Measurements from ENCODE around the gene TERF2IP.

DNA sequence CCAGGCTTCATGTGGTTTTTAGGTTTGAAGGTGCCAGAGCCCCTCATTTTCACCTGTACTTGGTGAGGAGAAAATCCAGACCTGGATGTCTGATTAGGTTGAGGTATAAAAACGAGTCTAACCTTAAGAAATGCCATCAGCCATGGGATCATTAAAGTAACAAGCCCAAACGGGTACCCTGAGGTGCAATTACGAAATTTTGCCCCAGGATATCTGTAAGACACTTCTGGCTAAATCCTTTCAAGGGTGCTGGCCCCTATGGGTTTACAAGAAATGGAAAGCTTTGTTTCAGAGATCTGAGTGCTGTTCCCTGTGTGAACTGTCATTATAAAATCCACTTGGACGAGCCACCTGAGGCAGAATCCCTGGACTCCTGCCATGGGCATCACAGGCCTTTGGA is 44.3 kb upstream of the TERF2IP start:
- TF ChIP-seq, protein P1, sequence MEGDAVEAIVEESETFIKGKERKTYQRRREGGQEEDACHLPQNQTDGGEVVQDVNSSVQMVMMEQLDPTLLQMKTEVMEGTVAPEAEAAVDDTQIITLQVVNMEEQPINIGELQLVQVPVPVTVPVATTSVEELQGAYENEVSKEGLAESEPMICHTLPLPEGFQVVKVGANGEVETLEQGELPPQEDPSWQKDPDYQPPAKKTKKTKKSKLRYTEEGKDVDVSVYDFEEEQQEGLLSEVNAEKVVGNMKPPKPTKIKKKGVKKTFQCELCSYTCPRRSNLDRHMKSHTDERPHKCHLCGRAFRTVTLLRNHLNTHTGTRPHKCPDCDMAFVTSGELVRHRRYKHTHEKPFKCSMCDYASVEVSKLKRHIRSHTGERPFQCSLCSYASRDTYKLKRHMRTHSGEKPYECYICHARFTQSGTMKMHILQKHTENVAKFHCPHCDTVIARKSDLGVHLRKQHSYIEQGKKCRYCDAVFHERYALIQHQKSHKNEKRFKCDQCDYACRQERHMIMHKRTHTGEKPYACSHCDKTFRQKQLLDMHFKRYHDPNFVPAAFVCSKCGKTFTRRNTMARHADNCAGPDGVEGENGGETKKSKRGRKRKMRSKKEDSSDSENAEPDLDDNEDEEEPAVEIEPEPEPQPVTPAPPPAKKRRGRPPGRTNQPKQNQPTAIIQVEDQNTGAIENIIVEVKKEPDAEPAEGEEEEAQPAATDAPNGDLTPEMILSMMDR (IDR thresholded peaks at IDR 0.05; ENCODE audit: low read length): no peak
- TF ChIP-seq EZH2 (optimal IDR thresholded peaks at IDR 0.05; ENCODE audit: low read depth, low read length): no peak
- TF ChIP-seq EZH2phosphoT487 (IDR thresholded peaks at IDR 0.05; ENCODE audit: low read length): no peak
